GM12891 (cell line): ENCODE measurements around the gene UBE2E3.

Source experiments
- PAX5 ChIP-seq: IDR thresholded peaks from 2 replicates; pipeline ENCODE4 v1.6.1; 2011; ENCODE audit warnings: low read length, moderate library complexity, mild to moderate bottlenecking; ENCODE audit not compliant: insufficient read depth, severe bottlenecking
- POLR2A ChIP-seq: IDR thresholded peaks from 2 replicates; pipeline ENCODE4 v1.6.1; 2011; ENCODE audit warnings: low read depth, low read length, control low read depth
- POLR2AphosphoS5 ChIP-seq: IDR thresholded peaks from 2 replicates; pipeline ENCODE4 v1.6.1; 2011; ENCODE audit warnings: low read depth, low read length, control low read depth
- POU2F2 ChIP-seq: IDR thresholded peaks from 2 replicates; pipeline ENCODE4 v1.6.1; 2011; ENCODE audit warnings: low read depth, mild to moderate bottlenecking, control low read depth, low read length, moderate library complexity
- SPI1 ChIP-seq: IDR thresholded peaks from 2 replicates; pipeline ENCODE4 v1.6.1; 2011; ENCODE audit warnings: low read depth, low read length, control low read depth
- TAF1 ChIP-seq: IDR thresholded peaks from 2 replicates; pipeline ENCODE4 v1.6.1; 2011; ENCODE audit warnings: low read depth, low read length, control low read depth

GRCh38 chr2:181042706-181043105 is 62.3 kb downstream of the UBE2E3 start:
- no peak for TF ChIP-seq POLR2A
- TF ChIP-seq POU2F2: no peak
- no peak for TF ChIP-seq POLR2AphosphoS5
- TF ChIP-seq PAX5: no peak
- TF ChIP-seq TAF1: no peak
- TF ChIP-seq SPI1: no peak
